Activated CD4-positive, alpha-beta T cell treated with anti-CD3 and anti-CD28 coated beads, Interleukin-2, amount 50 U/mL, for 4 hours (primary cell): Measurements from ENCODE around the gene INTS7.
"Not testable (repeated sequence)": the region's sequence is repeated elsewhere in the genome, so short reads cannot be mapped to it uniquely, and the experiment has no call there.

Experiments
- DNase-seq, 2 experiments: peaks; one replicate each; pipeline ENCODE4 v3.0.0-alpha.2; 2020

The INTS7 gene

DNA sequence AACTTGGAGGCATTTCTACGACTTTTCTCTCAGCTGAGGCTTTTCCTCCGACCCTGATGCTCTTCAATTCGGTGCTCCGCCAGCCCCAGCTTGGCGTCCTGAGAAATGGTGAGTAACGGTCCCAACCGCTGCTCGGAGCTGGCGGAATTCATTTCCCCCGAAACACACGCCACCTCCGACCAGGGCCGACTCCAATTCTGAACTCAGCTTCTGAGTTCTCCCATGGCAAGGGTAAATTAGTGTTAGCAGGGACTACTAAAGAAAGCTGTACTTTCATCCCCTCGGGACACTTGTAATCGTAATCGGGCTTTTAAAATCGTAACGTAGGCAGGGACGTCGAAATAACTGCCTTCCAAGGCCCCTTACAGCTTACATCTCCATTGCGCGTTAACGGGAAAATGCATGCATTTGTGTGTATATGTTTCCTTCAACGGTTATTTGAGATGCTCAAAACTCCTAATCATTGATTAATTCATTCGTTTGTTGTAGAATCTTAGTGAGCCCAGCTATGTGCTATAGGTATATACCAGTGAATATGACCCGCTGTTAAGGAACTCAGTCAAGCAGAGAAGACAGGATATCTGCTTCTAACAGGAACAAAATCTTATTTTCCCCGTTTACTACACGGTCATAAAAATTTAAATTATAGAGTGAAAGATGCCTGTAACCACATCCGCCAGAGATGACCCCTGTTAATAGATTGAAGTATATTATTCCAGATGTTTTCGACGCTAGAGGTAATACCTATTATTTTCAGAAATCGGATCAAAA lies 663 bp upstream of the INTS7 start:
- DNase-seq = no peak

DNA sequence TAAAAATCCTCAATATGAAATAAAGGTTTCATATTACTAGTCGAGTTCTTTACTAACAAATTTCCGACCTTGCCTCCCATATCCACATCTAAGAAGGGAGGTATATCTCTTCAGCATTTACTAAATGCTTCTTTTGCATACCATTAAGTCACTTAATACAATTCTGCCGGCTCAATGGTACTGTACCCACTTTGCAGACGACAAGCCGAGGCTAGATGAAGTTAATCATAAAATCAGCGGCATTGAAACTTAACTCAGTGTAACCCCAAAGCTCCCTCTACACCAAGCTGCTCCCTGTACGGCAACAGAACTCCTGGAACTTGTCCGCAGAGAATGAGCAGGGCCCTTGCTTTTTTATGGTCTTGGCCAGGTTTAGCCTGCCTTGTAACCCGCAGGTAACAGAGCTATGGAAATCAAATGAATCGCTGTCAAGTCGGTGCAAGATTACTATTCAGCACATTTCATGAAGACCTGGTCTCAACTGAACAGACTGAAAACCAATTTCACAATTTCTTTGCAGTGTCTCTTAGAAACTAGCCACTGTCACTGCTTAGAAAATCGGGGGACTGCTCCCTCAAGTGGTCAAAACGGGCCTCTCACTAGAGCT lies 738 bp downstream of the INTS7 start:
- no peak for DNase-seq

DNA sequence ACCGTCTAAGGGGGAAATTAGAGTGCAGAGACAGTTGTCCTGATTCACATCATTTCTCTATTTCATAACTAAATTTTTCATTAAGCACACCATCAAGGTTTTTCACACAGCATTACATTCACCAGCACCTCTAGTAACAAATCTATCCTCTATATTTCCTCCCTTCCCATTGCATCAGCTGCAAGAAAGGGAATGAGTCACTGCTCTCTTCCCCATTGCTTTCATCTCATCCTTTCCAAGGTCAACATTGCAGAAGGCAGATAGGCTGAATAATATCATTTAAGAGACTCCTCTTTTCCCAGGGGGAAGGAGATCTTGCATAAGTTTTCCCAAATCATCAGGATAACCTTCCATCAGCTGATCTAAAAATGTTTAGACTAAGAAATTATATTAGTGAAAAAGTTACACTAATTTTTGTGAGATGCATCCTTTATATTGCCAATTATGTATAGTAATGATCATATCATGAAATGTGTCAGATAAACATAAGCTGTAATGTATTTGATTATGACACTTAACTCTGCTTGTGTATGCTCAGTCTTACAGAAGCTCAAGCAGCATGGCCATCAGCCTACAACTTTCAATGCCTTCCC lies 4.3 kb downstream of the INTS7 start:
- DNase-seq = no peak

DNA sequence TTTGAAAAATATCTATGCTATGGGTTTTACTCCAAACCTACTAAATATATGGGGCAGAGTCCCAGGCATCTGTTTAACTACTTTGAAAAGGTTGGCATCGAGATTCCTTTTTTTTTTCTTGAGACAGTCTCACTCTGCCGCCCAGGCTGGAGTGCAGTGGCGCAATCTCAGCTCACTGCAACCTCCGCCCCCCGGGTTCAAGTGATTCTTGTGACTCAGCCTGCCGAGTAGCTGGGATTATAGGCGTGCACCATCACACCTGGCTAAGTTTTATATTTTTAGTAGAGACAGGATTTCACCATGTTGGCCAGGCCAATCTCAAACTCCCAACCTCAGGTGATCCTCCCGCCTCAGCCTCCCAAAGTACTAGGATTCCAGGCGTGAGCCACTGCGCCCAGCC lies 7.6 kb downstream of the INTS7 start:
- DNase-seq = not testable (repeated sequence)

DNA sequence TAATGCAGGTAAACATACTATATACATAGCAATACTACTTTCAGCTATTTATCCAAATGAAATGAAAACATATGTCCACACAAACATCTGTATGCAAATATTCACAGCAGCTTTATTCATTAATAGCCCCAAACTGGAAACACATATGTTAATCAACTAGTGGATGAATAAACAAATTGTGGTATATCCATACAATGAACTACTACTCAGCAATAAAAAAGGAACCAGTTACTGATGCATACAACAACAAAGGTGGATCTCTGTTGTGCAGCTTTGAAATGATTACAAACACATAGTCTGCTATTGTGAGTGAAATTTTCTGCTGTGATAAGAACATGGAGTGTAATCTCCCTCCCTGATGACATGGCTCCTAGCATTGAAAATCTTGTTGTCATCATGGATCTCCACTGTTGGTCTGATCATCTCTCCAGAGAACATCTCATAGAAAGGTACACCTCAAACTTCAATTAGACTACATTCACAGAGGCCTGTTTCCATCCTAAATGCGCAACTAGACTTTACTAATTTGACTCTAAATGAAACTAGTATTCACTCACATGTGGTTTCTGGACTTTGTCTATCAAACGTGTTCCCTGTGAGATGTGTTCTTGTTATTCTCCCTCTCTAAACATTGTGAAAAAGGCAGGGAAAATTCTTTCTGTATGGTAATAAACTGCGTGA lies 10.7 kb downstream of the INTS7 start:
- no peak for DNase-seq

DNA sequence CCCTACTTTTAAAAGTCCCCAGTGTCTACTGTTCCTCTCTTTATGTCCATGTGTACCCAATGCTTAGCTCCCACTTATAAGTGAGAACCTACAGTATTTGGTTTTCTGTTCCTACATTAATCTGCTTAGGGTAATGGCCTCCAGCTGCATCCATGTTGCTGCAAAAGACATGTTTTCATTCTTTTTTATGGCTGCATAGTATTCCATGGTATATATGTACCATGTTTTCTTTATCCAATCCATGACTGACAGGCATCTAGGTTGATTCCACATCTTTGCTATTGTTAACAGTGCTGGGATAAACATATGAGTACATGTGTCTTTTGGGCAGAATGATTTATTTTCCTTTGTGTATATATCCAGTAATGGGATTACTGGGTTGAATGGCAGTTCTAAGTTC lies 12.4 kb downstream of the INTS7 start:
- not testable (repeated sequence) for DNase-seq

DNA sequence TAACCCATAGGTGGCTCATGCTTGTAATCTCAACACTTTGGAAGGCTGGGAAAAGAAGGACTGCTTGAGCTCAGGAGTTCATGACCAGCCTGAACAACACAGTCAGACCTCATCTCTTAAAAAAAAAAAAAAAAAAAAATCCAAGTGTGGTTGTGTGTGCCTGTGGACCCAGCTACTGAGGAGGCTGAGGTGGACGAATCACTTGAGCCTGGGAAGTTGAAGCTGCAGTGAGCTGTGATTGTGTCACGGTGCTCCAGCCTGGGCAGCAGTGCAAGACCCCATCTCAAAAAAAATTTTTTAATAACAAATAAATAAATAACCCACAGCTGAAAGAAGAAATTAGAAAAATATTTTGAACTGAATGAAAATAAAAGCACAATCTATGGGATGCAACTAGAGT lies 13.8 kb downstream of the INTS7 start:
- no peak for DNase-seq

DNA sequence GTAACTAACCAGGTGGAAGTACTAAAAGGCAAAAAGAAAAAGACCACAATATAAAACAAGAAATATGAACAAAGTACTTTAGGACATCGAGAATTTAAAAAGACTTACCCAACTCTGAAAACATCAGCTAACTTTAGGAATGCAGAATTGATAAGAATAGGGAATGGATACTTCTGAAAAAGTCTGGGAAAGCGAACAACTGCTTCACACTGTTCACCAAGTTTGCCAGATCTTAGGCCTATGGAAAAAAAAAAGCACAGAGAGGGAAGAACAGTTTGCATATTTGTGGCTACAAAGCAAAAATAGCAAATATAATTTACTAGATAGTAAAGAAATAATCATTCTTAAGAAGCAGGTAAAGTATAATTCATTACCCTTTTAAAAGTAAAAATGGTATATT lies 14.4 kb downstream of the INTS7 start:
- no peak for DNase-seq

DNA sequence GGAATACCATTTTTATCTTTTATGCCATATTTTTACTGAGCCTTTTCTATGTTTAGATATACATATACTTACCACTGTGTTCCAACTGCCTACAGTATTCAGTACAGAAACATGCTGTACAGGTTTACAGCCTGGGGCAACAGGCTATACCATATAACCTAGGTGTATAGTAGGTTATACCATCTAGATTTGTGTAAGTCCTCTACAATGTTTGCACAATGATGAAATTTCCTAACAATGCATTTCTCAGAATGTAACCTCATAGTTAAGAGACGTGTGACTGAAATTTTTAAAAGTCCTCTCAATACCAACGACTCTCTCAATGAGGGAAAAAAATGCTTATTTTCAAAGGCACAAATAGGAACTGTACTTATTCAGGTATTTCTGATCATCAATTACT lies 21.7 kb downstream of the INTS7 start:
- no peak for DNase-seq

DNA sequence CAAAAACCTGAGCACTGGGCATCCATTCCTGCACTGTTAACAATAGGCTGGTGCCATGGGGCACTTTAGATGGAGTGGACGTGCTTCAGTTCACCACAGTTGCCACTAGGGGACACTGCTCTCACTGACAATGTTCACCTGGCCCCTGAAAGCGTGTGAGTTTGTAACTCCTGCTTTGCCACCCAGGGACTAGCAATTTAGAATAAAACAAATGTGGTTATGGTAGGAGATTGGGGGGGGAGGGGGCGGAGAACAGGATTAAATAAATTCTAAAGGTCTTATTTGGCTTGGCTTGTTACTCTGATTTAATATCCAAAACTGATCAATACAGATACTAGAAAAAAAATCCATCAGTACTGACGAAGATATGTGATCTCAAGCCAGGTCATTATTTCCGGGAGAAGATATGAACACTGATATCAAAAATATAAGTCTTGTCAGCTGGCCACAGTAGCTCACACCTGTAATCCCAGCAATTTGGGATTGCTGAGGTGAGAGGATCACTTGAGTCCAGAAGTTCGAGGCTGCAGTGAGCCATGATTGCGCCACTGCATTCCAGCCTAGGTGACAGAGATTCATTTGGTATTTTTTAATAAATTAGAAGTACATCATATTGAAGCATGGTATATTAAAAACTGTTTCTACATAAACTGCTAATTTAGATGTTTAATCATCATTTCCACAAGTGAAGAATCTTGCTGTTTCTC lies 23.2 kb downstream of the INTS7 start:
- peak; percentile 56 for DNase-seq

DNA sequence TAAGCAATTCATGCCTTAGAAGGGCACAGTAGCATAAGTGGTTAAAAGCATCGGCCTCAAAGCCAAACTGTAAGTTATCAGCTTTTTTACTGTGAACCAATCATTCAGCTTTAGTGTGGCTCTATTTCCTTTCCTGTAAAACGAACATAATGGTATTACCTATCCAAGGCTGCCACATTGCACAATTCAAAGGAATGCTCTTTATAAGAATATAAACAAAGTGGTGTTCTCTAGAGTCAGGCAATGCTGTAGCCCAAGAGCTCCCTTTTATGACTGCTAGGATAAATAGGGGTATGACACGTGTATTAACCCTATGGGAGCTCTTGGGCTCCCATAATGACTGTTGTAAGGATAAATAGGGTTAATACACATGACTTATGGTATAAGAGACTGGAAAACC lies 25.4 kb downstream of the INTS7 start:
- no peak for DNase-seq

DNA sequence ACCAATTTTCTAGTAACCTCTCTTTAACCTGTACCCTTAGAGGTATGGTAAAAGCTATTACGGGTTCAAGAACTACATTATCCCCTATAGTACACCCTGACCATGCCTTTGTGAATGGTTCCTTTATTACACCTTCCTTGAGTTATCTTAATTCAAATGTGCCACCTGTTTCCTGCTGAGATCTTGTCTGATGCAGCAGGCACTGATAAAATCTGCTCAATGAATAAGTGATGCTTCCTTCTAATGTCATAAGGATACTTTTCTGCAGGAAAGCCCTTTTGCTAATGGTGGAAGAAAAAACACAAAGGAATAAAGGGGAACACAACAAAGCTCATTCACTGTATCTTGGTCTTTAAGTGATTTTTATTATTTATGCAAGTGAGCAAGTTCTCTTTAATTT lies 25.8 kb downstream of the INTS7 start:
- no peak for DNase-seq

DNA sequence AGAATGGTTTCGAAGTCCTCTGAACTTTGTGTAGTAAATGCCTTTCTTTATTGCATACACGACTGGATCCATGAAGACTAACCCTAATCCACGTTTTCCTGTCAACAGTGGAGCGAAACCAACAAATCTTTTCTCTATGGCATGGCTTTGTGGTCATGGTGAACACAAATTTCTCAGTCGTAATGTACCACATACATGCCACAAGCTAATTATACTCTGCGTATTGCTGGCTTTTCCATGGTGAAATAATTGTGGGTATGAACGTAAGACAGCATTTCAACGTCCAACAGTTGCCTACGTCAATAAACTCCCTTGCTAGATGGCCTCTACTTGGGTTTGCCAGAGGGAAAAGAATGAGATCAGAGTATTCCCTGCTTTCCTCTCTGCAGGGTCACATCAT lies 27.5 kb downstream of the INTS7 start:
- no peak for DNase-seq

DNA sequence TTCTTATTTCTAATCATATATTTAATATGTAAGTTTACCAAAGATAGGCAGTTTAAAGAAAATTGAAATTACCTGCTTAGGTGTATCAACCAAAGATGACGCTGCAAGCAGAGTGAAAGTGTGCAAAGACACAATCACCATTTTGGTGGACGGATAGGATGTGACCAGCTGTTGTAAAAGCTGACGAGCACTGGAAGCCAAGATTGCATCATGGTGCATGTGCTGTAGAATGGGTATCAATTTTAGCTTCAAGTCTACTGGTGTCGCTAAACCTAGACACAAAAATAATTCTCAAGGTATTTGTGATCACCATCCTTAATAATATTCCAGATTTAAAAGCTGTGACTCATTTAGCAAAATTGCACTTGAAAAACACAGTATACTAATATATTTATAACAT lies 28.2 kb downstream of the INTS7 start:
- DNase-seq = no peak

DNA sequence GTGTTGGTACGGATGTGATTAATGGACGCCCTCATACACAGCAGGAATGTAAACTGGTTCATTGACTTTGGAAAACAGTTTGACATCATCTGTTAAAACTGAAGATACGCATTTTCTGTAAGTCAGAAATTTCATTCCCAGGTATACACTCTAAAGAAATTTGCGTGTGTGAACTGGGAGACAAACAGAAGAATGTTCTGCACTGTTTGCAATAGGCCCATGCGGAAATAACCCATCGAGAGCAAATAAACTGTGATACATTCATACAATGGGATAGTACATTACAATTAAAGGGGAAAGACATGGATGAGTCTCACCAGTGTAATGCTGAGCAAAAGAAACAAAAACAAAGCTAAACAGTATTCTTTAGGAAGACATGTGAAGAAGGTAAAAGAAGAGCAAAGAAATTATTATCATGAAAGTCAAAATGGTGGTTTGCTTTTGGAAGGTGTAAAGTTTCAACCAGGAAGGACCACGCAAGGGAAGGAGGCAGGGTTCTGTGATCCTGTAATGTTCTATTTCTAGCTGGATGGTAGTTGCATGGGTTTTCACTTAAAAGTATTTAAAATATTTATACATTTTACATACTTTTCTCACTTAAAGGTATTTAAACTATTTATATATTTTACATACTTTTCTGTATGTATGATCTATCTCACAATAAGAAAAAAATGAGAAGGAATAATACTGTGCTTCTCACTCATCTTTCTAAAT lies 30.3 kb downstream of the INTS7 start:
- no peak for DNase-seq

DNA sequence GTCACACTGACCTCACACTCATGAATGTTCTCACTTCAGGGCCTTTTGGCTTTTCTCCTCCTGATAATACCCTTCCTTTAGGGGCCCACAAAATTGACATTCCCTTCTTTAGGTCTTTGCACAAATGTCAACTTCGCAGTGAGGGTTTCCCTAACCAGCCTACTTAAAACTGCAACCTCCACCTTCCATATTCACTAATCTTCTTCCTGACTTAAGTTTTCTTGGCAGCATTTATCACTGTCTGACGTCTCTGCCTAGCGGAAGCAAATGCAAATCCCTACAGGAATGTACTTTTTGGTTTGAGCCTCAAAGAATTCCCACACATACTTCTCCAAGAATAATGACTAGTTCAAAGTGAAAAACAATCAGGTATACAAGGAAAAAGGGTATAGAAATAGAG lies 32.8 kb downstream of the INTS7 start:
- no peak for DNase-seq

DNA sequence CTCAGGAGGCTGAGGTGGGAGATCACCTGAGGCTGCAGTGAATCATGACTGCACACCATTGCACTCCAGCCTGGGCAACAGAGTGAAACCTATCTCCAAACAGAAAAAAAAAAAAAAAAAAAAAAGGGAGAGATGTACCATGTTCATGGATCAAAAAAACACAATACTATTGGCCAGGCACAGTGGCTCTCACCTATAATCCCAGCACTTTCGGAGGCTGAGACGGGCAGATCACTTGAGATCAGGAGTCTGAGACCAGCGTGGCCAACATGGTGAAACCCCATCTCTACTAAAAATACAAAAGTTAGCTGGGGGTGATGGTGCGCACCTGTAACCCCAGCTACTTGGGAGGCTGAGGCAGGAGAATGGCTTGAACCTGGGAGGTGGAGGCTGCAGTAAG lies 37.9 kb downstream of the INTS7 start:
- not testable (repeated sequence) for DNase-seq

DNA sequence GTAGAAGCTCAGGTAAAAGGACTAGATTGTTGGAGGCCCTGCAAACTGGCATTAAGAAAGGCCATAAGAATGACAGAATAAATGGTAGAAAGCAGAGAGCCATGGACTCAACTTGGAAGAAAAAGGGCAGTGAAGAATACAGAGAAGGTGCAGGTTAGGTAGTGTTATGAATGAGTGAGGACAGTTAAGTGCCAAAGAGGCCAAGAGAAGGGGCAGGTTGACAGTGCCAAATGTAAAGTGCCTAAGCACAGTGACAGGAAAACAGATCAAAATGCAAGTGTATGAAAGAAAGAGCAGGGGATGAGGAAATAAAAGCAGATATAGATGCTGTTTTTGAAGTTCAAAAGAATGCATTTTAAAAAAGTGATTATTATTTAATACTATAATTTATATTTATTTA lies 43.7 kb downstream of the INTS7 start:
- no peak for DNase-seq

DNA sequence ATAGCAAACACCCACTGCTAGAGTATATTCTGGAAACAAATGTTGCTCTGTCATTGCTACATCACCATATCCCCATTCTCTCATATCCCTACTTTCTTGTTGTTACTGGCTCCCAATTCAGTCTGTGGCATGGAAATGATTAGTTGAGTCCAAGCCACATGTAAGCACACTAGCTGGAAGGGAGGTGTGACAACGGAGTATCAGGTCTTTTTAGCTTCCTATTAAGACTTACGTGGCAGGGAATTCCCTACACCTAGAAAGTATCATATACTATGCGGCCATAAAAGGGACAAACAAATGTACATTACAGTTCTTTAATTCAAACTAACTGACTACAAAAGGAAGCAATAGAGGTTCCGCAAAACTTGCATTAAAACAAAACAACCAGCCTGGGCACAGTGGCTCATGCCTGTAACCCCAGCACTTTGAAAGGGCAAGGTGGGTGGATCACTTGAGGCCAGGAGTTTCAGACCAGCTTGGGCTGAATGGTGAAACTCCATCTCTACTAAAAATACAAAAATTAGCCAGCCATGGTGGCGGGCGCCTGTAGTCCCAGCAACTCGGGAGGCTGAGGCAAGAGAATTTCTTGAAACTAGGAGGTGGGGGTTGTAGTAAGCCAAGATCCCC lies 48.6 kb downstream of the INTS7 start:
- no peak for DNase-seq

DNA sequence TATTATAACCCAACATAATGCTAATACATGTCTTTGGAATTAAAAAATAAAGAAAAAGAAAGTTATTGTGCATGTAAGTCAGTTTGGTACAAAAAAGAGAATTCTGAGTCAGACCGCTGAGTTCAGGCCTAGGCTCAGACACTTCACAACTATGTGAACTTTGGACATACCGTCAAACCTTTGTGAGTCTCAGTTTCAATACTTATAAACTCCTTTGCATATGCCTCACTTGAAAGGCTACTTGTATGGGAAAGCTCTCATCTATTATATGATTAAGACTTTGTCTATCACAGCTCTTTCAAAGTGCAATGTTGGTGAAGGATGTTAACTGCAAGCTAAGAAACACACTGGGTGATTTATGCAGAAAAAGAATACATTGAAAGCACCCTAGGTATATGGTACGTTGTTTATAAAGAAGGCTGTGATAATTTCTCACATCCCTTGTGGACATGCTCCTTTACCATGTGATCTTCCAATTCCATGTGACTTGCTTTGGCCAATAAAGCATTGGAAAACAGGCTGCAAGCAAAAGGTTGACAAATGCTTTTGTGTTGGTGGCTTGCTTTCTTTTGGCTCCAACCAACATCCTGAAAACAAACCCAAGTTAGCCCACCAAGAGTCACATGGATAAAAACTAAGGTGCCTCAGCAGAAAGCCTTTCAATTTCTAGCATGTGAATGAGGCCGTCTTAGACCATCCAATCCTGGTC lies 49.6 kb downstream of the INTS7 start:
- DNase-seq = no peak

DNA sequence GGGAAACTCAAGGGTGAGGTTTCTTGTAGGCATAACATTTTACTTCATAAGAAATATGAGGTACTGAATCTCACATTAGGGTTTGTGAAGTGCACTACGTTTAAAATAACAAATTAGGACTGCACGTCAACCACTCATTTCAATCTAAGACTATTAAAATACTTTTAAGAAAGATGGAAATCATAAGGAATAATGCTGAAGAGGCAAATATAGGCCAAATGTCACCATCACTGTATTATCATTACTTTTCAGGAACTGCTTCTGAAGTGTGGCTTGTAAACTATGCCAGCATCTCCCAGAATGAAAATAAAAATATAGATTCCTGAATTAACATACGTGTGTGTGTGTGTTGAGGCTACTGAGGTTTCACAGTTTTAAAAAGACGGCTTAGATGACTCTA lies 56.8 kb downstream of the INTS7 start:
- no peak for DNase-seq
